Tibial artery (tissue), 4 donors: ENCODE measurements around the gene ARHGEF7.

Experiments
- DNase-seq, 2 donors: peaks; one replicate each; pipeline ENCODE4 v3.0.0-alpha.2; 2019
- H3K27ac ChIP-seq, 2 donors: fragments of 200-600 bp; sonication (generic) in 1 of 2; 1 replicate in 1 of 2; 2 replicates in 1 of 2; pipeline ENCODE4 v1.5.1; 2018 to 2019; ENCODE audit warnings: mild to moderate bottlenecking in 1 of 2
- H3K27me3 ChIP-seq, 2 donors: fragments of 200-600 bp; sonication (generic) in 1 of 2; one replicate each; pipeline versions ENCODE4 v1.5.1 to v1.6.0; 2016 to 2019
- H3K36me3 ChIP-seq, 3 donors: fragments of 200-600 bp; sonication (generic) in 2 of 3; one replicate each; pipeline ENCODE4 v1.5.1; 2016 to 2019; ENCODE audit warnings: mild to moderate bottlenecking in 2 of 3
- H3K4me1 ChIP-seq, 4 donors: fragments of 200-600 bp; sonication (generic) in 2 of 4; 1 replicate in 3 of 4; 2 replicates in 1 of 4; pipeline ENCODE4 v1.5.1; 2016 to 2019
- H3K4me3 ChIP-seq, 2 donors: fragments of 200-600 bp; sonication (generic) in 1 of 2; 1 replicate in 1 of 2; 2 replicates in 1 of 2; pipeline ENCODE4 v1.5.1; 2018 to 2019; ENCODE audit warnings: mild to moderate bottlenecking in 2 of 2
- H3K9me3 ChIP-seq, 3 donors: fragments of 200-600 bp; sonication (generic) in 1 of 3; one replicate each; pipeline ENCODE4 v1.5.1; 2016 to 2019
- CTCF ChIP-seq, 2 experiments: fragments of 200-600 bp in 1 of 2; fragments of 450-650 bp in 1 of 2; IDR thresholded peaks; one replicate each; pipeline ENCODE4 v1.5.1; 2017 to 2019; ENCODE audit warnings: antibody characterized with exemption in 2 of 2, mild to moderate bottlenecking in 1 of 2, moderate library complexity in 1 of 2
- intact Hi-C: fragments of 100-400 bp; cut with DNase I; formaldehyde crosslinking; loops from one replicate; pipeline ENCODE4 v1.15.0; 2023; ENCODE audit warnings: low total_unique reads

Gene ARHGEF7

GRCh38 chr13:111325941-111326620, 211.0 kb downstream of the ARHGEF7 start:
- no peak overlapping the region for H3K27ac ChIP-seq
- H3K9me3 ChIP-seq, result no peaks in the 10 kb centered on the region
- peaks cover 0 to 7% (median 6%) of the 10 kb centered on the region in 3 donors for H3K36me3 ChIP-seq
- peak; percentile 12 to 38 for DNase-seq
- H3K27me3 ChIP-seq, result no peaks in the 10 kb centered on the region
- no peak for TF ChIP-seq CTCF (IDR thresholded peaks at IDR 0.05)
- intact Hi-C loops, result no loop called here
- no peak overlapping the region for H3K4me3 ChIP-seq
- H3K4me1 ChIP-seq, result no peaks in the 10 kb centered on the region

GRCh38 chr13:111326621-111326965, 211.5 kb downstream of the ARHGEF7 start:
- H3K4me1 ChIP-seq, result no peaks in the 10 kb centered on the region
- intact Hi-C loops, result no loop called here
- H3K4me3 ChIP-seq, result no peak overlapping the region
- H3K9me3 ChIP-seq, result no peaks in the 10 kb centered on the region
- no peak for DNase-seq
- H3K27me3 ChIP-seq, result no peaks in the 10 kb centered on the region
- TF ChIP-seq CTCF (IDR thresholded peaks at IDR 0.05), result no peak
- H3K27ac ChIP-seq, result no peak overlapping the region
- H3K36me3 ChIP-seq, result peaks cover 0 to 7% (median 6%) of the 10 kb centered on the region in 3 donors

- H3K27ac ChIP-seq, result no peak overlapping the region
- intact Hi-C loops, result no loop called here
These were observed 212.0 kb downstream of the ARHGEF7 start for GRCh38 chr13:111326981-111327642.

GRCh38 chr13:111327730-111328573, 212.8 kb downstream of the ARHGEF7 start:
- H3K4me3 ChIP-seq, result no peak overlapping the region
- H3K36me3 ChIP-seq, result peaks cover 0 to 7% (median 6%) of the 10 kb centered on the region in 3 donors
- DNase-seq, result peak in 1 of 2 donors; percentile 34
- no peak overlapping the region for H3K27ac ChIP-seq
- no peaks in the 10 kb centered on the region for H3K4me1 ChIP-seq
- no peak for TF ChIP-seq CTCF (IDR thresholded peaks at IDR 0.05)
- no peaks in the 10 kb centered on the region for H3K9me3 ChIP-seq
- H3K27me3 ChIP-seq, result no peaks in the 10 kb centered on the region
- intact Hi-C loops, result no loop called here

More at GRCh38 chr13:111326981-111327642, 212.0 kb downstream of the ARHGEF7 start:
- Histone ChIP-seq H3K36me3 (peaks cover 0 to 7% (median 6%) of the 10 kb centered on the region in 3 donors), H3K4me3 (no peak overlapping the region), H3K27me3 (no peaks in the 10 kb centered on the region), H3K4me1 (no peaks in the 10 kb centered on the region), H3K9me3 (no peaks in the 10 kb centered on the region)
- TF ChIP-seq CTCF (IDR thresholded peaks at IDR 0.05), result no peak
- DNase-seq, result peak; percentile 11 to 54

GRCh38 chr13:111328574-111329410, 213.7 kb downstream of the ARHGEF7 start:
- Histone ChIP-seq H3K36me3 (peaks cover 0 to 7% (median 6%) of the 10 kb centered on the region in 3 donors), H3K9me3 (no peaks in the 10 kb centered on the region), H3K27me3 (no peaks in the 10 kb centered on the region), H3K27ac (no peak overlapping the region), H3K4me3 (no peak overlapping the region), H3K4me1 (no peaks in the 10 kb centered on the region)
- TF ChIP-seq CTCF (IDR thresholded peaks at IDR 0.05), result no peak
- intact Hi-C loops, result no loop called here
- peak; percentile 8 to 53 for DNase-seq
